WTC11 (cell line): ENCODE data around the gene OBI1.

Experiments
- CTCF ChIP-seq: fragments of 200-600 bp; IDR thresholded peaks from 2 replicates; pipeline ENCODE4 v1.8.0; 2022; ENCODE audit warnings: antibody characterized with exemption
- ETV6 ChIP-seq: sonication (generic); formaldehyde crosslinking; IDR thresholded peaks from 2 replicates; pipeline ENCODE4 v1.8.1; 2022; ENCODE audit warnings: mild to moderate bottlenecking, missing genetic modification reagents
- IRF1 ChIP-seq: sonication (generic); formaldehyde crosslinking; IDR thresholded peaks from 2 replicates; pipeline ENCODE4 v1.8.0; 2023; ENCODE audit warnings: missing genetic modification reagents
- MAX ChIP-seq: sonication (generic); formaldehyde crosslinking; IDR thresholded peaks from 2 replicates; pipeline ENCODE4 v1.8.0; 2022; ENCODE audit warnings: mild to moderate bottlenecking, missing genetic modification reagents
- NR2C2 ChIP-seq: sonication (generic); formaldehyde crosslinking; IDR thresholded peaks from 2 replicates; pipeline ENCODE4 v1.8.0; 2022; ENCODE audit warnings: mild to moderate bottlenecking, missing genetic modification reagents
- NR3C1 ChIP-seq: sonication (generic); formaldehyde crosslinking; conservative IDR thresholded peaks from 2 replicates; pipeline ENCODE4 v1.8.1; 2023; ENCODE audit warnings: low read depth, mild to moderate bottlenecking, missing genetic modification reagents
- SP1 ChIP-seq: sonication (generic); formaldehyde crosslinking; conservative IDR thresholded peaks from 2 replicates; pipeline ENCODE4 v1.8.1; 2022; ENCODE audit warnings: missing genetic modification reagents
- ZNF138 ChIP-seq: sonication (generic); formaldehyde crosslinking; conservative IDR thresholded peaks from 2 replicates; pipeline ENCODE4 v1.8.1; 2022; ENCODE audit warnings: mild to moderate bottlenecking, moderate library complexity, missing genetic modification reagents

- TF ChIP-seq CTCF: no peak
- no peak for TF ChIP-seq SP1 (CRISPR knock-in tag)
- no peak for TF ChIP-seq ETV6
- no peak for TF ChIP-seq ZNF138 (CRISPR knock-in tag)
- TF ChIP-seq MAX (CRISPR knock-in tag): no peak
- TF ChIP-seq IRF1 (CRISPR knock-in tag): no peak
- TF ChIP-seq NR3C1 (CRISPR knock-in tag): no peak
- no peak for TF ChIP-seq NR2C2 (CRISPR knock-in tag)
Observed at GRCh38 chr13:78674638-78675037, 15.7 kb upstream of the OBI1 start.
